Activated CD4-positive, alpha-beta T cell treated with anti-CD3 and anti-CD28 coated beads for 36 hours (primary cell): Measurements from ENCODE around the gene SPATA2. TPM values are rescaled to one million over a fixed set of nuclear protein-coding genes. Genes with fewer than 3 reads are reported as not detected.

Experiments
- ATAC-seq: fragments of 200-7000 bp; cut with Tn5 transposase; one replicate; pipeline ENCODE4 v1.10.0; 2021; ENCODE audit warnings: mild to moderate bottlenecking, moderate library complexity
- CTCF ChIA-PET: fragments of 350-600 bp; sonication (Branson Sonifier 250); formaldehyde crosslinking; loops from one replicate; lab custom pipeline; 2021; ENCODE audit warnings: antibody characterized with exemption; lab: Charles Lee
- POLR2A ChIA-PET: fragments of 350-600 bp; sonication (Branson Sonifier 250); formaldehyde crosslinking; loops from one replicate; lab custom pipeline; 2021; ENCODE audit warnings: antibody characterized with exemption, inconsistent platforms; lab: Charles Lee
- DNase-seq: peaks from one replicate; pipeline ENCODE4 v3.0.0-alpha.2; 2020
- H3K27ac Mint-ChIP-seq: one replicate; pipeline ENCODE4 v1.8.0; 2021; ENCODE audit warnings: mixed read lengths
- H3K27me3 Mint-ChIP-seq: one replicate; pipeline ENCODE4 v1.8.0; 2021; ENCODE audit warnings: mixed read lengths
- H3K36me3 Mint-ChIP-seq: one replicate; pipeline ENCODE4 v1.8.0; 2021; ENCODE audit warnings: low read depth, mixed read lengths
- H3K4me1 Mint-ChIP-seq: one replicate; pipeline ENCODE4 v1.8.0; 2021; ENCODE audit warnings: mixed read lengths
- H3K4me3 Mint-ChIP-seq: one replicate; pipeline ENCODE4 v1.8.0; 2021; ENCODE audit warnings: mild to moderate bottlenecking, moderate library complexity, mixed read lengths
- H3K9me3 Mint-ChIP-seq: one replicate; pipeline ENCODE4 v1.8.0; 2021; ENCODE audit warnings: low read depth, mixed read lengths
- intact Hi-C, 2 experiments: fragments of 100-400 bp; cut with DNase I in 1 of 2; cut with micrococcal nuclease in 1 of 2; formaldehyde crosslinking; loops; one replicate each; pipeline versions ENCODE4 v1.14.2 to v1.15.1; 2022 to 2024; cut with DNase I, micrococcal nuclease
- total RNA-seq, 2 experiments: library from RNA; stranded (reverse); gene quantifications; one replicate each; pipeline ENCODE4 v1.2.3, GENCODE V29; 2021

SPATA2 gene
- total RNA-seq, 2 experiments from 2014 or later, result 8.7 to 10.1 TPM

DNA sequence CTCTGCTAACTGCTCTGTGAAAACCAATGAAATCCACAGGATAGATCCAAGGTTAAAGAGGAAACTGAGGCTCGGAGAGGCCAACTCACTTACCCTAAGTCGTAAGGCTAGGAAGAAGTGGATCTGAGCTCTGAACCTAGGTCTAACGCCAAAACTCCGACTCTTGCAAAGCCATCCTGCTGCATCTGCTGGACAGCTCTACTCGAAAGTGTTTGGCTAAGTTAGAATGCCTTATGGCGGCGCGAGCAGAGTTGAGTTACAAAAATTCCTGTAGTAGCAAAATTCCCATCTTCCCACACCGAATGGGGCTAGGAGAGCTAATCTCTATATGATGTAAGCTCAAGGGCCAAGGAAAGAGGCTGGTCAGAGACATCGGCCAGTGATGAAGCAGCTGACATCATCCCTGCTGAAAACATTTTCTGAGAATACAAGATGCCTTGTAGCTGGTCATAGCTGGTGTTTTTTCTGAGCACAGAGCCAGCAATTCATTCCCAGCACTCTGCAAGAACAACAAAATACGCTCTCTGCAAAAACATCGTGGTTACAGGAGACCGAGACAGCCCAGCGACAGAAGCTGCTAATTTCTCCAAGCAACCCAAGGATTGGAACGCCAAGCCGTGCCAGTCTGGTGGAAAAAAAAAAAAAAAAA lies 1.8 kb downstream of the SPATA2 start:
- H3K9me3 Mint-ChIP-seq, result no peaks in the 10 kb centered on the region
- H3K27ac Mint-ChIP-seq, result no peak overlapping the region
- intact Hi-C loops, result loop anchor here in 1 of 2 experiments (2.0 kb wide), 3 partner anchors 15 to 867 kb away; partner anchors contain the start of genes B4GALT5 and CSE1L
- CTCF ChIA-PET, result interaction anchor here (0.6 to 2.7 kb wide), 10 partner anchors 9 to 668 kb away, joined by 3 to 11 read pairs (median 4); no protein-coding TSS in a partner anchor
- no peaks in the 10 kb centered on the region for H3K36me3 Mint-ChIP-seq
- no peak for ATAC-seq
- H3K4me1 Mint-ChIP-seq, result peaks cover 27% of the 10 kb centered on the region
- H3K27me3 Mint-ChIP-seq, result no peaks in the 10 kb centered on the region
- POLR2A ChIA-PET, result interaction anchor here (0.6 kb wide), 3 partner anchors 96 to 600 kb away, joined by 3 to 4 read pairs (median 4); no protein-coding TSS in a partner anchor
- peak overlapping the region; percentile 99 for H3K4me3 Mint-ChIP-seq
- no peak for DNase-seq

DNA sequence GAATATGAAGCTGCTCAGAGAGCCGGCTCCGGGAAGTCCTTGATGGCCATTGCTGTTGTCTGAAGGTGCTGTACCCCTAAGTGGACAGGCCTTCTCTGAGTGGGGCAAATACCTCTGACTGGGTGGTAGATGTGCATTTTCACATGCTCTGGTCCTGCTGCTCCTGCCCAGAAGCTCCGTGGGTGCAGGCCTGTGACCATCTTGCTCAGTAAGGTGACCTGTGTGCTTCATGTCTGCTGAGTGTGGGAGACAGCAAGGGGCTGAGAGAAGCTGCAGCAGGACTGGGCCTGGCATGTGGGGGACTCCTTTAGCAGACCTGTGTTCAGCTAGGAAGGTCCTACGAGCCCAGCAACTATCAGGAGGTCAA lies 5.0 kb downstream of the SPATA2 start:
- no peaks in the 10 kb centered on the region for H3K27me3 Mint-ChIP-seq
- intact Hi-C loops, result no loop called here
- H3K36me3 Mint-ChIP-seq, result peaks cover 7% of the 10 kb centered on the region
- POLR2A ChIA-PET, result no interaction called here
- H3K9me3 Mint-ChIP-seq, result no peaks in the 10 kb centered on the region
- no peak overlapping the region for H3K4me3 Mint-ChIP-seq
- H3K27ac Mint-ChIP-seq, result no peak overlapping the region
- CTCF ChIA-PET, result interaction anchor here (0.6 to 1.1 kb wide), 3 partner anchors 9 to 277 kb away, joined by 3 read pairs; no protein-coding TSS in a partner anchor
- DNase-seq, result no peak
- ATAC-seq, result no peak
- H3K4me1 Mint-ChIP-seq, result peaks cover 18% of the 10 kb centered on the region

GRCh38 chr20:49909499-49910339 lies 5.6 kb downstream of the SPATA2 start:
- CTCF ChIA-PET, result interaction anchor here (0.6 to 1.4 kb wide), 4 partner anchors 11 to 329 kb away, joined by 3 read pairs; no protein-coding TSS in a partner anchor
- H3K27ac Mint-ChIP-seq, result no peak overlapping the region
- H3K36me3 Mint-ChIP-seq, result peaks cover 11% of the 10 kb centered on the region

GRCh38 chr20:49908258-49908565 lies 7.1 kb downstream of the SPATA2 start:
- ATAC-seq (no peak), DNase-seq (no peak)
- no peak overlapping the region for H3K4me3 Mint-ChIP-seq
- H3K9me3 Mint-ChIP-seq, result no peaks in the 10 kb centered on the region
- H3K27me3 Mint-ChIP-seq, result no peaks in the 10 kb centered on the region
- no peak overlapping the region for H3K27ac Mint-ChIP-seq
- H3K36me3 Mint-ChIP-seq, result peaks cover 14% of the 10 kb centered on the region
- H3K4me1 Mint-ChIP-seq, result peaks cover 6% of the 10 kb centered on the region
- CTCF ChIA-PET, result interaction anchor here (0.5 kb wide), 1 partner anchor 46 kb away, joined by 3 read pairs; no protein-coding TSS in a partner anchor
- POLR2A ChIA-PET, result no interaction called here
- intact Hi-C loops, result no loop called here

More at GRCh38 chr20:49909499-49910339, 5.6 kb downstream of the SPATA2 start:
- Mint-ChIP-seq H3K27me3 (no peaks in the 10 kb centered on the region), H3K4me3 (no peak overlapping the region), H3K9me3 (no peaks in the 10 kb centered on the region), H3K4me1 (peaks cover 18% of the 10 kb centered on the region)
- no peak for DNase-seq
- POLR2A ChIA-PET, result no interaction called here
- intact Hi-C loops, result no loop called here
- ATAC-seq, result no peak

DNA sequence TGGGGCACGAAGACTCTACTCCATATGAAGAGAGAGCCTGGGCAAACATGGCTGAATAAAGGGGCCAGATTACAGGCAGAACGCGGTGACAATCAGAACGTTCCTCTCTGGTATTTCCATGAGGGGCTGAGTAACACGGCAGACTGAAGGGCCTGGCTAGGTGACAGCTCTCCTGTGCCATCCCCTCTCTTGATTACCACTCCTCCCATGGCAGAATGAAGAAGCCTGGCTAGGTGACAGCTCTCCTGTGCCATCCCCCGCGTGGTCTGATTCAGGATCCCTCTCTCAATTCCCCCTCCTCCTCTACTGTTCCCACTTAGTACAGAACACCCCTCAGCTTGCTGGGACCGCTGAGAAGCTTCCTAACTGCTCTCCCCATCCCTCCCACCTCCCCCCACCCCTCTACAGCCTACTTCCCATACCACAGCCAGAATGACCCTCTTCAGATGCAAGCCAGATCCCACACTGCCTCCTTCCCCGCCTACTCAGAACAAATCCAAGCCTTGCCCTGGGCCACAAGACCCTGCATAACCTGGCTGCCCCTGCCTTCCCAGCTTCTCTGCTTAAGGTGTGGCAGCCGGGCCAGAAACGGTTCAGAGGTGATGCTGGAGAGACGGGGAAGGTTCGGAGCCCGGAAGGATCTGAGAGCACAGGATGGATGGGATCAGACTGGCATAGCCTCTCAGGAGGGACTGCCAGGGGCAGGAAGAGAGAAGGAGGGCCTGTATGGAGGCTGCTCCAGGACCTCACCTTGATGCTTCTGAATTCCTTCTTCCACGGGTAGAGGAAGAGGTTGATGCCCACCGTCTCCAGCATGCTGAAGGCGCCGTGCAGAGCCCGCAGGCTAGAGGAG lies 7.7 kb downstream of the SPATA2 start:
- Mint-ChIP-seq H3K4me1 (peaks cover 3% of the 10 kb centered on the region), H3K9me3 (no peaks in the 10 kb centered on the region), H3K36me3 (peaks cover 14% of the 10 kb centered on the region), H3K4me3 (no peak overlapping the region), H3K27me3 (no peaks in the 10 kb centered on the region), H3K27ac (no peak overlapping the region)
- POLR2A ChIA-PET, result interaction anchor here (0.5 kb wide), 1 partner anchor 239 kb away, joined by 3 read pairs; no protein-coding TSS in a partner anchor
- CTCF ChIA-PET, result interaction anchor here (0.5 to 1.6 kb wide), 3 partner anchors 15 to 880 kb away, joined by 3 to 6 read pairs (median 3); no protein-coding TSS in a partner anchor
- DNase-seq (no peak), ATAC-seq (no peak)
- intact Hi-C loops, result no loop called here

DNA sequence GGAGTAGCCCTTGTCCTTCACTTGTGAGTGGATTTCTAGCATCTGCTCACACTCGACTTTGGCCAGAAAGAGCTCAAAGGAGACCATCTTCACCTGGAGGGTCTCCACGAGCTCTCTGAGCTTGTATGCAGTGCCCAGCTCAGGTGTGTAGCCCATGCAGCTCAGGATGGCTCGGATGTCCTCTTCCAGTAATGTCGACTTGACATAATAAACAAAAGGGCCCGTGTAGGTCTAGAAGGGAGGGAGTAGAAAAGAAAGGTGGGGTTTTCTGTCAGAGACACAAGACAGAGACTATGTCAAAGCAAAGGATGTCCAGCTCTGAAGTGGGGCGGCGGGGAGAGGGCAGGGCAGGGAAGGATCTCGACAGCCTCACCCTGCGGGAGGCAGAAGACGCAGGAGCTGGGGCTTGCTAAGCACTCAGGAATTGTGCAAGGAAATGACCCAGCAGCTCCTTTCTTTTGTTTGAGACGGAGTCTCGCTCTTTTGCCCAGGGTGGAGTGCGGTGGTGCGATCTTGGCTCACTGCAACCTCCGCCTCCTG lies 8.6 kb downstream of the SPATA2 start:
- H3K4me3 Mint-ChIP-seq, result no peak overlapping the region
- peaks cover 14% of the 10 kb centered on the region for H3K36me3 Mint-ChIP-seq
- H3K27ac Mint-ChIP-seq, result no peak overlapping the region
- H3K4me1 Mint-ChIP-seq, result no peaks in the 10 kb centered on the region
- H3K9me3 Mint-ChIP-seq, result no peaks in the 10 kb centered on the region
- POLR2A ChIA-PET, result interaction anchor here (0.5 kb wide), 1 partner anchor 238 kb away, joined by 3 read pairs; no protein-coding TSS in a partner anchor
- DNase-seq, result no peak
- H3K27me3 Mint-ChIP-seq, result no peaks in the 10 kb centered on the region
- intact Hi-C loops, result no loop called here
- CTCF ChIA-PET, result interaction anchor here (0.5 to 1.6 kb wide), 4 partner anchors 14 to 881 kb away, joined by 3 to 6 read pairs (median 3); no protein-coding TSS in a partner anchor
- no peak for ATAC-seq

- Mint-ChIP-seq H3K4me3 (no peak overlapping the region), H3K27ac (no peak overlapping the region), H3K36me3 (peaks cover 14% of the 10 kb centered on the region), H3K27me3 (no peaks in the 10 kb centered on the region), H3K4me1 (no peaks in the 10 kb centered on the region), H3K9me3 (no peaks in the 10 kb centered on the region)
- intact Hi-C loops, result no loop called here
- CTCF ChIA-PET, result interaction anchor here (0.7 to 1.6 kb wide), 3 partner anchors 14 to 109 kb away, joined by 3 to 6 read pairs (median 3); no protein-coding TSS in a partner anchor
- DNase-seq, result no peak
- no peak for ATAC-seq
- POLR2A ChIA-PET, result interaction anchor here (0.5 kb wide), 1 partner anchor 10 kb away, joined by 3 read pairs; no protein-coding TSS in a partner anchor
Measured at GRCh38 chr20:49906101-49906604, 9.2 kb downstream of the SPATA2 start.

DNA sequence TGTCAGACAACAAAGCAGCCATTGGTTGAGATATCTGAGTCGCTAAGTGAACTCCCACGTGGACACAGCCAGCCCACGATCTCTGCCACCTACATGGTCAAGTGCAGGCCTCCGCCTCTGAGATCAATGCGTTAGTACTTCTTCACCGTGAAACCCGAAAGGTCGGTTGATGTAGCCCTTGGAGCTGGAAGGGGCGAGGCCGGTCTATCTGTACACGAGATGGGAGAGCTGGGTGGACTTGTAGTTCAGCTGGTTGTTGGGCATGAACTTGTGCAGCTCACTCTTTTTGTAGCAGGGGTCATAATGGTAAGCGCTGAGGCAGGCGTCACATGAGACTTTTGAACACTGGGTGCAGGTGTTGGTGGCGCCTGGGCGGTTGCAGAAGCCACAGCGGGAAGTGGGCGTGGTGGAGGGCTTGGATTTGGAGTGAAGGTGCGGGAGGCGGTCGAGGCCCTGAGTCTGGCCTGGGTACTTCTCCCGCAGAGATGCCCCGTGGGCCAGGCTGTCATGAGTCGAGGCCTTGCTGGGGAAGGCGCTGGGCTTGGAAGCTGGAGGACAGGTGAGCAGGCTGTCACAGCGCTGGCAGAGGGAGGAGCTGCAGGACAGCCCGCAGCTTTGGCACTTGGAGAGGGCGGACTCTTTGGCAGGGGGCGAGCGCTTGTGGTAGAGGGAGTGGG lies 9.8 kb downstream of the SPATA2 start:
- H3K4me3 Mint-ChIP-seq, result no peak overlapping the region
- no peaks in the 10 kb centered on the region for H3K4me1 Mint-ChIP-seq
- H3K27me3 Mint-ChIP-seq, result no peaks in the 10 kb centered on the region
- H3K27ac Mint-ChIP-seq, result no peak overlapping the region
- intact Hi-C loops, result no loop called here
- ChIA-PET CTCF (interaction anchor here (0.6 to 1.2 kb wide), 3 partner anchors 9 to 194 kb away, joined by 3 read pairs; no protein-coding TSS in a partner anchor), POLR2A (interaction anchor here (0.5 kb wide), 1 partner anchor 10 kb away, joined by 3 read pairs; no protein-coding TSS in a partner anchor)
- H3K36me3 Mint-ChIP-seq, result peaks cover 14% of the 10 kb centered on the region
- no peak for ATAC-seq
- no peaks in the 10 kb centered on the region for H3K9me3 Mint-ChIP-seq
- DNase-seq, result no peak

GRCh38 chr20:49904440-49905214 lies 10.7 kb downstream of the SPATA2 start:
- DNase-seq (no peak), ATAC-seq (no peak)
- POLR2A ChIA-PET, result no interaction called here
- H3K36me3 Mint-ChIP-seq, result peaks cover 14% of the 10 kb centered on the region
- no peak overlapping the region for H3K27ac Mint-ChIP-seq
- no peaks in the 10 kb centered on the region for H3K9me3 Mint-ChIP-seq
- intact Hi-C loops, result no loop called here
- no peaks in the 10 kb centered on the region for H3K4me1 Mint-ChIP-seq
- no peak overlapping the region for H3K4me3 Mint-ChIP-seq
- no peaks in the 10 kb centered on the region for H3K27me3 Mint-ChIP-seq
- CTCF ChIA-PET, result interaction anchor here (0.5 to 1.2 kb wide), 5 partner anchors 10 to 367 kb away, joined by 3 to 5 read pairs (median 3); no protein-coding TSS in a partner anchor
